ENCODE measurements around the gene SPON1.

DNA sequence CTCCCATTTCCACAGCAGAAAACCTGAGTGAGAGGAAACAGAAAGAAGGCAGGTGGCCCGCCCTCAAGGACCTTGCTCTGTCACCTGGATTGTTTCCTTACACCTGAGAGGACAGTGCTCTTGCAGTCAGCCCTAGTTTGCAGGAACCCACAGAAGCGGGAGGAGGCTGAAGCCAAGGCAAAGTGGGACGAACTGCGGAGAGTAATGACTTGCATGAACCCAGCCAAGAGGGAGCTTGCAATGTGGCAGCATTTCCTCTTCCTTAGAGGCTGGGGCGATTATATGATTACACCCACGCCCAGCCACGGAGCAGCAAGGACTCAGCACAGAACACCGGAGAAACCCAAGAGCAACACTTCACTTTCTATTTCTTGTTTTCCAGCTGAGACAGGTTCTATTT lies 102.6 kb downstream of the SPON1 start:
- TF ChIP-seq, protein P1, sequence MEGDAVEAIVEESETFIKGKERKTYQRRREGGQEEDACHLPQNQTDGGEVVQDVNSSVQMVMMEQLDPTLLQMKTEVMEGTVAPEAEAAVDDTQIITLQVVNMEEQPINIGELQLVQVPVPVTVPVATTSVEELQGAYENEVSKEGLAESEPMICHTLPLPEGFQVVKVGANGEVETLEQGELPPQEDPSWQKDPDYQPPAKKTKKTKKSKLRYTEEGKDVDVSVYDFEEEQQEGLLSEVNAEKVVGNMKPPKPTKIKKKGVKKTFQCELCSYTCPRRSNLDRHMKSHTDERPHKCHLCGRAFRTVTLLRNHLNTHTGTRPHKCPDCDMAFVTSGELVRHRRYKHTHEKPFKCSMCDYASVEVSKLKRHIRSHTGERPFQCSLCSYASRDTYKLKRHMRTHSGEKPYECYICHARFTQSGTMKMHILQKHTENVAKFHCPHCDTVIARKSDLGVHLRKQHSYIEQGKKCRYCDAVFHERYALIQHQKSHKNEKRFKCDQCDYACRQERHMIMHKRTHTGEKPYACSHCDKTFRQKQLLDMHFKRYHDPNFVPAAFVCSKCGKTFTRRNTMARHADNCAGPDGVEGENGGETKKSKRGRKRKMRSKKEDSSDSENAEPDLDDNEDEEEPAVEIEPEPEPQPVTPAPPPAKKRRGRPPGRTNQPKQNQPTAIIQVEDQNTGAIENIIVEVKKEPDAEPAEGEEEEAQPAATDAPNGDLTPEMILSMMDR (IDR thresholded peaks at IDR 0.05): no peak
- TF ChIP-seq POLR2A (IDR thresholded peaks at IDR 0.05): no peak

Data from suprapubic skin (tissue), 3 donors.